GM19099 (cell line): ENCODE results near the gene MLPH.
A peak's percentile ranks its signal among the peaks of the same experiment; 100 is the strongest.

ENCODE experiments used
- POLR2A ChIP-seq: IDR thresholded peaks from 3 replicates; pipeline ENCODE4 v1.6.1; 2011; ENCODE audit warnings: low read depth; ENCODE audit not compliant: insufficient read length; ENCODE audit errors: extremely low read depth

MLPH gene

GRCh38 chr2:237470914-237471313 is 16.1 kb upstream of the MLPH start:
- no peak for TF ChIP-seq POLR2A

DNA sequence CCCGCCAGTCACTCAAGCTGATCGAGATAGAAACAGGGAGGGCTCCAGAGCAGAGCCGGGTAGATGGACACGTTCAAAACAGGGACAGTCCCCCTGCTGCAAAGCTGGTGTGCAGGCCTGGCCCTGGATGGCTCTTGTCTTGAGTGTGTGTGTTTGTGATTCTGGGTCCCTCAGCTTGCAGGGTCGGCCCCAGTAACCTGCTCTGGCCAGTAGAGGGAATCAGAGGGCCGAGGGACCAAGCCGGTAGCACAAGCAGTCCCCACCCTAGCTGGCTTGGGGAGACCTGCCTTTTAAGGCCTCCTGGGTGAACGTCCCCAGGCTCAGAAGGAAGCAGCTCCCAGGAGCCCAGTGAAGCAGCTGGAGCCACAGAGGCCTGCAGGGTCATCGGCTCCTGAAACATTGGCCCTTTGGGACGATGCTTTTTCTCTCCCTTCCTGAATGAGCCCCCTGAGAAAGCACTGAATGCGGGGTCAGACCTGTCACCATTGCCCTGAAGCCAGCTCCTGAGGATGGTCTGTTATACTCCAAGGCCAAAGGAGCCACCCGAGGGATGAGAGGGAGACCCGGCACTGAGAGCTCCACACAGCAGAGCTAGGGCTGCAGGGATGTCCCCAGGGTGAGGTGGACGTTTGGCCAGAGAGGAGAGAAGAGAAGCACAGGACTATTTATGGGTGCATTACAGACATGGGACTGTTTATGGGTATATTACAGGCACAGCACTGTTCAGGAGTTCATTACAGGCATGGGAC is 15.4 kb upstream of the MLPH start:
- no peak for TF ChIP-seq POLR2A

DNA sequence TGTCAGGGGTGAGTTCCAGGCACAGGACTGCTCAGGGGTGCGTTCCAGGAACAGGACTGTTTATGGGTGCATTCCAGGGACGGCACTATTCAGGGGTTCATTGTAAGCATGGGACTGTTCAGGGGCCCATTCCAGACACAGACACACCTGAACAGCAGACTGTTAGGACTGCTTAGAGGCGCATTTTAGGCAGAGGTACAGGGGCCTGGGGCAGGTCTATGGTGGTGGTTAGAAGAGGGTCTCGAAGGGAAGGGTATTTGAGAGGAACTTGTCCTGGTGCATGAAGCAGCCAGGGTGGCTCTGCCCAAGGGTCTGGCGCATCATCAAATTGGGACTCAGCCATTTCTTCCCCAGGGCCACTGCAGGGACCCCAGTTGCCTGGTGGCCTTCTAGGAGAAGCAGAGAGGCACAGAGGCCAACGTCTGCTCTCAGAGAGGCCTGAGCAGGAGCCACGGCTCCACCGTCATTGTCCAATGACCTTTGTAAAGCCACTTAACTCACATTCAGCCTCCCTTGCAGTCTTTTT is 14.8 kb upstream of the MLPH start:
- no peak for TF ChIP-seq POLR2A

- TF ChIP-seq POLR2A, result no peak
These were observed 13.9 kb upstream of the MLPH start for GRCh38 chr2:237472909-237473877.

- TF ChIP-seq POLR2A, result no peak
These were observed 13.1 kb upstream of the MLPH start for GRCh38 chr2:237473878-237474441.

- no peak for TF ChIP-seq POLR2A
These were observed 12.6 kb upstream of the MLPH start for GRCh38 chr2:237474442-237474911.

DNA sequence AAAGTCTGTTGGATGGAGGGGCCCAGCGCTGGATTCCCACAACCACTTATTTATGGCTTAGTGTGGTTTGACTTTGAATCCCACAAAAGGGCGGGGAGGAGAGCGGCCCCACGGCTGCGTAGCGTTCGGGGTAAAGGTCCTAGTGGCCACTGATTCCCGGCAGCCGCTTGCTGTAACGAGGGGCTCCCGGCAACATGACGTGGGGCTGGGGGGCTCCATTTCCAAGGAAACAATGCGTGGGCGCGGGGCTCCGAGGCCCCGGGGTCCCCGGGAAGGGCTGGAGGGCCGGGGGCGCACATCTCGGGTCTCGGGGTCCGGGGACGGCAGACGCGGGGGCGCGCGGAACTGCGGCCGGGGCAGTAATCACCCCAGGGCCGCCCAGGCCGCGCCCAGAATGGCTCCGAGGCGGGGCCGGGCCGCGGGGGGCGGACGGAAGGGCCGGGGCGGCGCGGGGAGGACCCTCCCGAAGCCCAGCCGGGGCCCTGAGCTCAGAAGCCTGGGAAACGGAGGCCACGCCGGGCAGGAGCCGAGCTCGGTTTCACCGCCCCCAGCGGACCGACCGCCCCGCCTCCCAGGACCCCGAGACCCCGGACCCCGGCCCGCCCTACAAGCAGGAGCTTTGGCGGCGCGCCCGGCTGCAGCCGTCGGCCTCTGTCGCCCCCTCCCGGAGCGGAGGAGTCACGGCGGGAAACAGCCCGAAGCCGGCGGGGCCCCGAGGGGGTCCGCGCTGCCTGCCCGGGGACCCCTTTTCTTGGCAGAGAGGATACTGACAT is 11.9 kb upstream of the MLPH start:
- TF ChIP-seq POLR2A, result peak; percentile 53

DNA sequence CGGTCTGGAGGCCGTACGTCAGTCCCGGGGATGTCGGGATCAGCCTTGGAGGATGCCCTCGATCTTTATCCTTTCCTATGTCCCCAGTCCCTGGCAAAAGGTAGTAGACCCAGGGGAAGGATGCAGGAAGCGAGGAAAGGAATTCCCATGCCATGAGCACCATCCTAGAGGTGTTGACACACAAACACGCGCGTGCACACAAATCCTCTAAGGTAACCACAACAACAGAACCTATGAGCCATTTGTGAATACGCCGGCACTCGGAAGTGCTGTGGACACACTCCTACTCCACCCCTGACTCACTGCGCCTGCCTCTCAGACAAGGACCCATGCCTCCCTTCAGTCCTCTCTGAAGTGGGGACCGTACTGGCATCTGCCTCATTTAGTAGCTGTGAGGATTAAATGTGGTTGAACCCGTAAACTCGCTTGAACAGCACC is 11.3 kb upstream of the MLPH start:
- TF ChIP-seq POLR2A, result no peak

- no peak for TF ChIP-seq POLR2A
These were observed 9.0 kb upstream of the MLPH start for GRCh38 chr2:237478095-237478494.

DNA sequence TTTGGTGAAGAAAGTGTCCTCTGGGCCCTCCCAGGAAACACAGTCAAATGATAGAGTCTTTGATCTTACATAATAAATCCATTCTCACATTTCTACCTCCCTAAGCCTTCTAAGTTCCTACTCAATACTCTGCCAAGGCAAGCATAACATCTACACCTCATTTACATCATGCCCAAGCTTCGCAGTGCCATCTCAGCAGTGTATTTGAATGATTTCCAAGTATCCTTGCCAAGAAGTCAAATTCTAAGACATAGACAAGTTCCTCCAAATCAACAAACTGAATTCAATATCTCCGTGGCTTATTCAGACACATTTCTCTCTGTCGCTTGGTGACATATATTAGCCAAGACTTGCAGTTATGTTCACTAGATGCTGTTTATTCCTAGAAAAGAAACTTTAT is 8.1 kb upstream of the MLPH start:
- TF ChIP-seq POLR2A, result no peak

- TF ChIP-seq POLR2A, result no peak
These were observed 7.3 kb upstream of the MLPH start for GRCh38 chr2:237479747-237480146.

- no peak for TF ChIP-seq POLR2A
These were observed 6.5 kb upstream of the MLPH start for GRCh38 chr2:237480556-237480955.

- no peak for TF ChIP-seq POLR2A
These were observed 6.0 kb upstream of the MLPH start for GRCh38 chr2:237480988-237481525.

- no peak for TF ChIP-seq POLR2A
These were observed 4.6 kb upstream of the MLPH start for GRCh38 chr2:237482485-237482884.
